NB4 (cell line): ENCODE data around the gene SHKBP1.
"Not testable (repeated sequence)": the region's sequence is repeated elsewhere in the genome, so short reads cannot be mapped to it uniquely, and the experiment has no call there.

Source experiments
- DNase-seq: peaks from one replicate; pipeline ENCODE4 v3.0.0; 2010; ENCODE audit warnings: low read depth
- H3K4me3 ChIP-seq: one replicate; pipeline ENCODE4 v1.5.1; 2011; ENCODE audit warnings: mild to moderate bottlenecking, low read depth, low read length, moderate library complexity
- CTCF ChIP-seq: IDR thresholded peaks from one replicate; pipeline ENCODE4 v1.5.1; 2012; ENCODE audit warnings: low read depth, low read length
- MAX ChIP-seq: IDR thresholded peaks from 2 replicates; pipeline ENCODE4 v1.6.1; 2011; ENCODE audit warnings: low read depth, low read length
- MYC ChIP-seq: IDR thresholded peaks from 2 replicates; pipeline ENCODE4 v1.6.1; 2011; ENCODE audit warnings: low read depth, low read length
- POLR2A ChIP-seq: IDR thresholded peaks from 2 replicates; pipeline ENCODE4 v1.6.1; 2011; ENCODE audit warnings: mild to moderate bottlenecking; ENCODE audit not compliant: insufficient read length; ENCODE audit errors: extremely low read depth

The SHKBP1 gene

DNA sequence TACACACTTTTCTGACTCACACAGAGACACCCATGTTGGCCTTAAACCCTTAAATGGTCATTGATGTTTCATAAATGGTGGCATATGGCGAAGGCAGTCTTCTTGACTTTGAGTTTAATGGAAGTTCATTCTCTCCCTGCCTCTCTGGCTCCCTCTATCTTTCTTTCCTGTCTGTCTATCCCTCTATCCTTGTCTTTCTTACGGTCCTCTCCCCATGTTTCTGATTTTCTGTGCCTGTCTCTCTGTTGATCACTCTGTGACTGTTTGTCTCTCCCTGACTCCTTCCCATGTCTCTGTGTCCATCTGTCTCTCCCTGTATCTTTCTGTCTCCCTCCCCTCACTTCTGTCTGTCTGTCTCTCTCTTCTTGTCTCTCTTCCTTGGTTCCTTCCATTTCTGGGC lies 43.2 kb upstream of the SHKBP1 start:
- H3K4me3 ChIP-seq, result no peak overlapping the region
- no peak for DNase-seq
- TF ChIP-seq MYC (no peak), CTCF (peak; percentile 10), POLR2A (no peak)

- H3K4me3 ChIP-seq, result no peak overlapping the region
- no peak for TF ChIP-seq CTCF
- no peak for TF ChIP-seq POLR2A
- TF ChIP-seq MAX, result no peak
- no peak for TF ChIP-seq MYC
- no peak for DNase-seq
Measured at GRCh38 chr19:40534148-40534547, 42.5 kb upstream of the SHKBP1 start.

- TF ChIP-seq POLR2A, result no peak
- TF ChIP-seq CTCF, result no peak
- no peak for DNase-seq
- H3K4me3 ChIP-seq, result no peak overlapping the region
Measured at GRCh38 chr19:40539070-40539469, 37.6 kb upstream of the SHKBP1 start.

GRCh38 chr19:40542202-40542859 lies 34.3 kb upstream of the SHKBP1 start:
- DNase-seq, result no peak
- no peak for TF ChIP-seq MYC
- no peak for TF ChIP-seq MAX
- TF ChIP-seq CTCF, result no peak
- no peak for TF ChIP-seq POLR2A

GRCh38 chr19:40543029-40543597 lies 33.6 kb upstream of the SHKBP1 start:
- TF ChIP-seq CTCF (no peak), POLR2A (no peak), MYC (no peak), MAX (no peak)
- no peak overlapping the region for H3K4me3 ChIP-seq
- no peak for DNase-seq

More at GRCh38 chr19:40542202-40542859, 34.3 kb upstream of the SHKBP1 start:
- no peak overlapping the region for H3K4me3 ChIP-seq

- DNase-seq, H3K4me3 ChIP-seq: not testable (repeated sequence)
Measured at GRCh38 chr19:40546153-40546841, 30.4 kb upstream of the SHKBP1 start.

DNA sequence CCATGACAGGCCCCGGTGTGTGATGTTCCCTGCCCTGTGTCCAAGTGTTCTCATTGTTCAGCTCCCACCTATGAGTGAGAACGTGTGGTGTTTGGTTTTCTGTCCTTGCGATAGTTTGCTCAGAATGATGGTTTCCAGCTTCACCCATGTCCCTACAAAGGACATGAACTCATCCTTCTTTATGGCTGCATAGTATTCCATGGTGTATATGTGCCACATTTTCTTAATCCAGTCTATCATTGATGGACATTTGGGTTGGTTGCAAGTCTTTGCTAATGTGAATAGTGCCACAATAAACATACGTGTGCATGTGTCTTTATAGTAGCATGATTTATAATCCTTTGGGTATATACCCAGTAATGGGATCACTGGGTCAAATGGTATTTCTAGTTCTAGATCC lies 29.5 kb upstream of the SHKBP1 start:
- not testable (repeated sequence) for DNase-seq, H3K4me3 ChIP-seq
